ENCODE measurements around the gene MCF2L2.

MCF2L2 gene

DNA sequence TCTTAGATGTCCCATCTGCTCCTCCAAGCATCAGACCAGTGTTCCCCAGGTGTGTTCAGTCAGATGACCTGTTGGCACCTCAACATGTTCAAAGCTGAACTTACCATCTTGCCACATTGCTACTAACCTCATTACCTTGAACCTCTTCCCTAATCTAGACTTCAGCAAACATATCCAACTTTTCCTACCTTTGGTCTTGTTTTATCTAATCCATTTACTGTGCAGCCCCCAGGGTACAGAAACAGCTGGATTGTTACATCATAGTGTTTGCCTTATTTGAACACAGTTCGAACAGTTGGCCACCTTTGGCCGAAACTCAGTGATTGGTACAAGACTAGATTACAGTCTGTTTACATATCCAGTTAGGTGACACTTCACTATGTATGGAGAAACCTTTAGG, 36.1 kb upstream of the MCF2L2 start:
- no peaks in the 10 kb centered on the region for H3K9me3 ChIP-seq (ENCODE audit: control insufficient read depth, insufficient read depth, low read depth, low read length)
- ChIA-PET POLR2A (no interaction called here), CTCF (interaction anchor here (0.9 kb wide), 1 partner anchor 302 kb away, joined by 4 read pairs; no protein-coding TSS in a partner anchor)
- H3K36me3 ChIP-seq (ENCODE audit: control insufficient read depth in 2 of 2, insufficient read depth in 1 of 2, low read length in 2 of 2): no peaks in the 10 kb centered on the region
- H3K4me3 ChIP-seq (ENCODE audit: low read depth, low read length): no peak overlapping the region
- no peak overlapping the region for H3K27ac ChIP-seq (ENCODE audit: extremely low read depth, low read depth, low read length)
- TF ChIP-seq, protein P1, sequence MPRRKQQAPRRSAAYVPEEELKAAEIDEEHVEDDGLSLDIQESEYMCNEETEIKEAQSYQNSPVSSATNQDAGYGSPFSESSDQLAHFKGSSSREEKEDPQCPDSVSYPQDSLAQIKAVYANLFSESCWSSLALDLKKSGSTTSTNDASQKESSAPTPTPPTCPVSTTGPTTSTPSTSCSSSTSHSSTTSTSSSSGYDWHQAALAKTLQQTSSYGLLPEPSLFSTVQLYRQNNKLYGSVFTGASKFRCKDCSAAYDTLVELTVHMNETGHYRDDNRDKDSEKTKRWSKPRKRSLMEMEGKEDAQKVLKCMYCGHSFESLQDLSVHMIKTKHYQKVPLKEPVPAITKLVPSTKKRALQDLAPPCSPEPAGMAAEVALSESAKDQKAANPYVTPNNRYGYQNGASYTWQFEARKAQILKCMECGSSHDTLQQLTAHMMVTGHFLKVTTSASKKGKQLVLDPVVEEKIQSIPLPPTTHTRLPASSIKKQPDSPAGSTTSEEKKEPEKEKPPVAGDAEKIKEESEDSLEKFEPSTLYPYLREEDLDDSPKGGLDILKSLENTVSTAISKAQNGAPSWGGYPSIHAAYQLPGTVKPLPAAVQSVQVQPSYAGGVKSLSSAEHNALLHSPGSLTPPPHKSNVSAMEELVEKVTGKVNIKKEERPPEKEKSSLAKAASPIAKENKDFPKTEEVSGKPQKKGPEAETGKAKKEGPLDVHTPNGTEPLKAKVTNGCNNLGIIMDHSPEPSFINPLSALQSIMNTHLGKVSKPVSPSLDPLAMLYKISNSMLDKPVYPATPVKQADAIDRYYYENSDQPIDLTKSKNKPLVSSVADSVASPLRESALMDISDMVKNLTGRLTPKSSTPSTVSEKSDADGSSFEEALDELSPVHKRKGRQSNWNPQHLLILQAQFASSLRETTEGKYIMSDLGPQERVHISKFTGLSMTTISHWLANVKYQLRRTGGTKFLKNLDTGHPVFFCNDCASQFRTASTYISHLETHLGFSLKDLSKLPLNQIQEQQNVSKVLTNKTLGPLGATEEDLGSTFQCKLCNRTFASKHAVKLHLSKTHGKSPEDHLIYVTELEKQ (tag by site-specific recombination; IDR thresholded peaks at IDR 0.05; ENCODE audit: borderline replicate concordance): no peak
- TF ChIP-seq ZNF664 (tag by site-specific recombination; IDR thresholded peaks at IDR 0.05) (no peak), ZNF791 (tag by site-specific recombination; IDR thresholded peaks at IDR 0.05) (no peak)
- no peaks in the 10 kb centered on the region for H3K4me1 ChIP-seq (ENCODE audit: control insufficient read depth, insufficient read depth, low read length)

GRCh38 chr3:183460081-183461055, 31.9 kb upstream of the MCF2L2 start:
- Histone ChIP-seq H3K4me3 (ENCODE audit: low read depth, low read length) (no peak overlapping the region), H3K9me3 (ENCODE audit: control insufficient read depth, insufficient read depth, low read depth, low read length) (no peaks in the 10 kb centered on the region), H3K27ac (ENCODE audit: extremely low read depth, low read depth, low read length) (no peak overlapping the region), H3K36me3 (ENCODE audit: control insufficient read depth in 2 of 2, insufficient read depth in 1 of 2, low read length in 2 of 2) (peaks cover 0 to 4% of the 10 kb centered on the region in 2 experiments; a peak in 1 of 3 replicates), H3K4me1 (ENCODE audit: control insufficient read depth, insufficient read depth, low read length) (no peaks in the 10 kb centered on the region)
- no peak for TF ChIP-seq ZNF670 (tag by site-specific recombination; IDR thresholded peaks at IDR 0.05; ENCODE audit: low read depth)
- peak; percentile 64 for TF ChIP-seq SETDB1 (IDR thresholded peaks at IDR 0.05; ENCODE audit: insufficient read length, low read length)
- ChIA-PET POLR2A (no interaction called here), CTCF (interaction anchor here (0.6 kb wide), 1 partner anchor 835 kb away, joined by 3 read pairs; no protein-coding TSS in a partner anchor)

DNA sequence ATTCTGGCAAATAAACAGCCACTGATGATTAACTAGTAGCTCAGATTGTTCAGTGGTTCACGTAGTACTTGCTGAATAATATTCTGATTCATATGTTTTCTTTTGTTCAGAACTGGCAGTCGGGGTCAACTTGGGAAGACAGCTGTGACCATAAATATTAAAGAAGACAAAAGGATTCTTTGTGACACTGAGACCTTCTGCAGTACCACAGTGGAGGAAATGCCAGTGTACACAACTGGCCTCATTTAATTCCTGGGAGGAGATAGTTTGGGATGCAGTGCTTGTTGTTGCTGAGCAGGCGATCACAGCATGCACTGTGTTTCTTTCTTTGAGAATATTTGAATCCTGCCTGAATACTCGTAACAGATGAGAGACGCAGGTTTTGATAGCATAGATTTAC, 26.7 kb upstream of the MCF2L2 start:
- Histone ChIP-seq H3K9me3 (ENCODE audit: control insufficient read depth, insufficient read depth, low read depth, low read length) (no peaks in the 10 kb centered on the region), H3K27ac (ENCODE audit: extremely low read depth, low read depth, low read length) (no peak overlapping the region), H3K36me3 (ENCODE audit: control insufficient read depth in 2 of 2, insufficient read depth in 1 of 2, low read length in 2 of 2) (peaks cover 4 to 33% of the 10 kb centered on the region in 2 experiments; a peak in 2 of 3 replicates), H3K4me3 (ENCODE audit: low read depth, low read length) (no peak overlapping the region), H3K4me1 (ENCODE audit: control insufficient read depth, insufficient read depth, low read length) (no peaks in the 10 kb centered on the region)
- TF ChIP-seq ATF2 (tag by site-specific recombination; IDR thresholded peaks at IDR 0.05; ENCODE audit: low read depth): no peak
- TF ChIP-seq ZNF157 (tag by site-specific recombination; IDR thresholded peaks at IDR 0.05): no peak
- TF ChIP-seq, protein P2, sequence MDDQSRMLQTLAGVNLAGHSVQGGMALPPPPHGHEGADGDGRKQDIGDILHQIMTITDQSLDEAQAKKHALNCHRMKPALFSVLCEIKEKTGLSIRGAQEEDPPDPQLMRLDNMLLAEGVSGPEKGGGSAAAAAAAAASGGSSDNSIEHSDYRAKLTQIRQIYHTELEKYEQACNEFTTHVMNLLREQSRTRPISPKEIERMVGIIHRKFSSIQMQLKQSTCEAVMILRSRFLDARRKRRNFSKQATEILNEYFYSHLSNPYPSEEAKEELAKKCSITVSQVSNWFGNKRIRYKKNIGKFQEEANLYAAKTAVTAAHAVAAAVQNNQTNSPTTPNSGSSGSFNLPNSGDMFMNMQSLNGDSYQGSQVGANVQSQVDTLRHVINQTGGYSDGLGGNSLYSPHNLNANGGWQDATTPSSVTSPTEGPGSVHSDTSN (CRISPR knock-in tag; IDR thresholded peaks at IDR 0.05): no peak
- no peak for TF ChIP-seq ZNF501 (tag by site-specific recombination; IDR thresholded peaks at IDR 0.05)
- no peak for TF ChIP-seq GLI2 (tag by site-specific recombination; IDR thresholded peaks at IDR 0.05; ENCODE audit: borderline replicate concordance, low read depth)
- TF ChIP-seq ZNF658 (tag by site-specific recombination; IDR thresholded peaks at IDR 0.05): no peak
- TF ChIP-seq ZNF560 (tag by site-specific recombination; IDR thresholded peaks at IDR 0.05; ENCODE audit: borderline replicate concordance): no peak
- TF ChIP-seq ZNF37A (tag by site-specific recombination; IDR thresholded peaks at IDR 0.05): no peak
- no peak for TF ChIP-seq GLI4 (tag by site-specific recombination; IDR thresholded peaks at IDR 0.05)
- no peak for TF ChIP-seq ZNF174 (tag by site-specific recombination; IDR thresholded peaks at IDR 0.05)
- TF ChIP-seq CTCF (tag by site-specific recombination; IDR thresholded peaks at IDR 0.05): no peak
- no peak for TF ChIP-seq GLIS2 (tag by site-specific recombination; IDR thresholded peaks at IDR 0.05)
- TF ChIP-seq MEIS1 (CRISPR knock-in tag; IDR thresholded peaks at IDR 0.05; ENCODE audit: borderline replicate concordance): no peak
- ChIA-PET POLR2A (no interaction called here), CTCF (interaction anchor here (0.6 kb wide), 1 partner anchor 843 kb away, joined by 3 read pairs; no protein-coding TSS in a partner anchor)
